Kidney epithelial cell (primary cell): ENCODE measurements around the gene RAB4B. TPM values are rescaled to one million over a fixed set of nuclear protein-coding genes. Genes with fewer than 3 reads are reported as not detected.
"Not testable (repeated sequence)": the region's sequence is repeated elsewhere in the genome, so short reads cannot be mapped to it uniquely, and the experiment has no call there.

Source experiments
- DNase-seq: peaks from one replicate; pipeline ENCODE4 v3.0.0-alpha.2; 2010; ENCODE audit warnings: low read depth
- H3K27me3 ChIP-seq: 2 replicates; pipeline ENCODE4 v1.6.0; 2011; ENCODE audit warnings: low read length; ENCODE audit not compliant: control insufficient read depth, insufficient read depth
- H3K36me3 ChIP-seq: 2 replicates; pipeline ENCODE4 v1.5.1; 2011; ENCODE audit warnings: low read length; ENCODE audit not compliant: control insufficient read depth, insufficient read depth
- H3K4me3 ChIP-seq: 2 replicates; pipeline ENCODE4 v1.5.1; 2011; ENCODE audit warnings: low read depth, mild to moderate bottlenecking, control low read depth, low read length
- total RNA-seq: library from RNA; depleted of rRNA; stranded (reverse); fragments of >200 nt; gene quantifications from 2 replicates; pipeline ENCODE4 v1.2.3, GENCODE V29; 2015
- TF ChIP-seq, protein P1 (sequence below): IDR thresholded peaks from 2 replicates; pipeline ENCODE4 v1.5.1; 2011; ENCODE audit warnings: mild to moderate bottlenecking, moderate library complexity, low read length, control low read depth, inconsistent platforms; ENCODE audit not compliant: insufficient read depth, poor library complexity, severe bottlenecking

The RAB4B gene
- total RNA-seq, 1 donor from 2014 or later = 23.0 TPM

DNA sequence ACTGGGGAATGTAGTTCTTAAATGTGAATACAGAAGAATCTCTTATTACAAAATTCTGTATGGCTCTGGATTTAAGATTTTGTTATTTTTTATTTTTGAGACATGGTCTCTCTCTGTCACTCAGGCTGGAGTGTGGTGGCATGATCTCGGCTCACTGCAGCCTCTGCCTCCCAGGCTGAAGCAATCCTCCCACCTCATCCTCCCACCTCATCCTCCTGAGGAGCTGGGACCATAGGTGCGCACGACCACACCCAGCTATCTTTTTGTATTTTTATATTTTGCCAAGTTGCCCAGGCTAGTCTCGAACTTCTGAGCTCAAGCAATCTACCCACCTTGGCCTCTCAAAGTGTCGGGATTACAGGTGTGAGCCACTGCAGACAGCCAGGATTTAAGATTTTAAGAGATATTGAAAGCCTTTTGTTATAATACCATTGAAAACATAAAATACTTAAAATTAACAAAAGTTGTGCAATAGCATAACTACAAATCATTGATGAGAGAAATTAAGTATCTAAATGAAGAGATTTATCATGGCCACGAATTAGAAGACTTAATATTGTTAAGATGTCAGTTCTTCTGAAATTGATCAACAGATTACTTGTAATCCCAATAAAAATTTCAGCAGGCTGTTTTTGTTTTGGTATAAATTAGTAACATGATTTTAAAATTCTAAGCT is 58.8 kb downstream of the RAB4B start:
- no peaks in the 10 kb centered on the region for H3K27me3 ChIP-seq
- TF ChIP-seq, protein P1, sequence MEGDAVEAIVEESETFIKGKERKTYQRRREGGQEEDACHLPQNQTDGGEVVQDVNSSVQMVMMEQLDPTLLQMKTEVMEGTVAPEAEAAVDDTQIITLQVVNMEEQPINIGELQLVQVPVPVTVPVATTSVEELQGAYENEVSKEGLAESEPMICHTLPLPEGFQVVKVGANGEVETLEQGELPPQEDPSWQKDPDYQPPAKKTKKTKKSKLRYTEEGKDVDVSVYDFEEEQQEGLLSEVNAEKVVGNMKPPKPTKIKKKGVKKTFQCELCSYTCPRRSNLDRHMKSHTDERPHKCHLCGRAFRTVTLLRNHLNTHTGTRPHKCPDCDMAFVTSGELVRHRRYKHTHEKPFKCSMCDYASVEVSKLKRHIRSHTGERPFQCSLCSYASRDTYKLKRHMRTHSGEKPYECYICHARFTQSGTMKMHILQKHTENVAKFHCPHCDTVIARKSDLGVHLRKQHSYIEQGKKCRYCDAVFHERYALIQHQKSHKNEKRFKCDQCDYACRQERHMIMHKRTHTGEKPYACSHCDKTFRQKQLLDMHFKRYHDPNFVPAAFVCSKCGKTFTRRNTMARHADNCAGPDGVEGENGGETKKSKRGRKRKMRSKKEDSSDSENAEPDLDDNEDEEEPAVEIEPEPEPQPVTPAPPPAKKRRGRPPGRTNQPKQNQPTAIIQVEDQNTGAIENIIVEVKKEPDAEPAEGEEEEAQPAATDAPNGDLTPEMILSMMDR = no peak
- H3K4me3 ChIP-seq = no peak overlapping the region
- H3K36me3 ChIP-seq = no peaks in the 10 kb centered on the region
- no peak for DNase-seq

DNA sequence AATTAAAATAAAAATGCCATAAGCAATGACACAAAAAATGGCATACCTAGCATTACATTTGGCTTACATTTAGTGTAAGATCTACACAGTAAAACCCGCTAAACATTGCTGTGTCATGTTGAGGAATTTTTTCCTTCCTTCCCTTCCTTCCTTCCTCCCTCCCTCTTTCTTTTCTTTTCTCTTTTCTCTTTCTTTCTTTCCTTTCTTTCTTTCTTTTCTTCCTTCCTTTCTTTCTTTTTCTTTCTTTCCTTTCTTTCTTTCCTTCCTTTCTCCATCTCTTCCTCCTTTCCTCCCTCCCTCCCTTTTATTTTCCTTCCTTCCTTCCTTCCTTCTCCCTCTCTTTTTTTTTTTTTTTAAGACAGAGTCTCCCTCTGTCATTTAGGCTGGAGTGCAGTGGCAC is 60.4 kb downstream of the RAB4B start:
- H3K27me3 ChIP-seq, H3K36me3 ChIP-seq, DNase-seq, H3K4me3 ChIP-seq: not testable (repeated sequence)

DNA sequence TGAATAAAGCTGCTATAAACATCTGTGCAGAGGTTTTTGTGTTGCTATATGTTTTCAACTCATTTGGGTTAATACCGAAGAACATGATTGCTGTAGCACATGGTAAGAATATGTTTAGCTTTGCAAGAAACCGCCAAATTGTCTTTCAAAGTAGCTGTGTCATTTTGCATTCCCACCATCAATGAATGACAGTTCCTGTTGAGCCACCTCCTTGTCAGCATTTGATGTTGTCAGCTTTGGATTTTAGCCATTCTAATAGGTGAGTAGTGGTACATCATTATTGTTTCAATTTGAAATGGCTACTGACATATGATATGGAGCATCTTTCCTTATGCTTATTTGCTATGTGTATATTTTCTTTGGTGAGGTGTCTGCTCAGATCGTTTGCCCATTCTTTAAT is 64.0 kb downstream of the RAB4B start:
- not testable (repeated sequence) for DNase-seq, H3K36me3 ChIP-seq

DNA sequence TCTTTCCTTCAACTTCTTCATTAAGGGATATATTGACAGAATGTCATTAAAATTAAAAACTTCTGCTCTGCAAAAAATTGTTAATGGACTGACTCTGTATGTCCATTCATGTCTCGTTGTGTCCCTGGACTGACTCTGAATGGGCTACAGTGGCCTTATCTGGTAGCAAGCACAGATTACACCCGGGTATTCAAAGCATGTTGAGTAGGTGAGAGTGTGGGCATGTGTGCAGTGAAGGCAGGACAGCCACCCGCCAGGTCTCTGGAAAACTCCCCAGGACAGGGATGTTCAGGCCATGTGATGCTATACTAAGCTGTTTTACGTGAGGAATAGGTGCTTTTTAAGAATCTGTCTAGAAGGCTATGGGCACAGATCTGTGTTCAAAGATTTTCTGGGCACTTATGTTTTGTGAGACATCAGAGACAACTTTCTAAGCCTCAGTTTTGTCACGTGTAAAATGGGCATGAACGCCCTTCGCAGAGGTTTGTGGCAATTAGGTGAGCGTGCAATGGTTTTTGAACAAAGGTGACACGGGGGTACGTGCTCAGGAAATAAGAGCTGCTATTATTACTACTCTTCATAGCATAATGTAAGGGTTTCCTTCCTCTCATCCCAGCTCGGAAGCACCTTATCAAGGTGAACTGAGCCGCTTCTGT is 65.1 kb downstream of the RAB4B start:
- not testable (repeated sequence) for H3K4me3 ChIP-seq, DNase-seq, H3K27me3 ChIP-seq, H3K36me3 ChIP-seq

More for the DNA sequence above, 64.0 kb downstream of the RAB4B start:
- H3K27me3 ChIP-seq, H3K4me3 ChIP-seq: not testable (repeated sequence)

GRCh38 chr19:40843653-40844052 is 65.6 kb downstream of the RAB4B start:
- not testable (repeated sequence) for DNase-seq, H3K36me3 ChIP-seq, H3K4me3 ChIP-seq, H3K27me3 ChIP-seq

Other genes with a start within 250 kb of the RAB4B start
- gene SHKBP1, start 201.4 kb upstream of the RAB4B start, total RNA-seq = 105 and 142 TPM in 2 replicates
- gene LTBP4, start 176.9 kb upstream of the RAB4B start, total RNA-seq = 89.3 and 98.3 TPM in 2 replicates
- 12.6 and 20.0 TPM in 2 replicates for gene NUMBL, start 87.6 kb upstream of the RAB4B start, total RNA-seq
- 20.0 and 30.4 TPM in 2 replicates for gene COQ8B, start 61.4 kb upstream of the RAB4B start, total RNA-seq
- gene ITPKC, start 61.1 kb upstream of the RAB4B start, total RNA-seq = 25.8 and 40.2 TPM in 2 replicates
- gene ACTMAP, start 27.8 kb upstream of the RAB4B start, total RNA-seq = 7.2 and 8.8 TPM in 2 replicates
- gene SNRPA, start 27.0 kb upstream of the RAB4B start, total RNA-seq = 84.4 and 110 TPM in 2 replicates
- not detected in 2 replicates for gene MIA, start 2.7 kb upstream of the RAB4B start, total RNA-seq
- 99.9 and 102 TPM in 2 replicates for gene EGLN2, start 20.9 kb downstream of the RAB4B start, total RNA-seq
- not detected in 2 replicates for gene CYP2A6, start 72.2 kb downstream of the RAB4B start, total RNA-seq
- gene CYP2A7, start 104.0 kb downstream of the RAB4B start, total RNA-seq = not detected in 2 replicates
- 0.13 TPM in 1 of 2 replicates, not detected in the other for gene CYP2B6, start 213.0 kb downstream of the RAB4B start, total RNA-seq